BJ (cell line): ENCODE measurements around the gene TMEM51. TPM values are rescaled to one million over a fixed set of nuclear protein-coding genes. Genes with fewer than 3 reads are reported as not detected.

Source experiments
- CTCF ChIA-PET: fragments of 350-600 bp; formaldehyde crosslinking; extraction: SDS; loops from one replicate; lab custom pipeline; 2021; ENCODE audit warnings: antibody characterized with exemption, inconsistent platforms; lab: Yijun Ruan, JAX
- POLR2A ChIA-PET: fragments of 300-600 bp; sonication (Branson Sonifier 250); formaldehyde crosslinking; extraction: SDS; loops from one replicate; lab custom pipeline; 2021; ENCODE audit warnings: antibody characterized with exemption; lab: Charles Lee
- DNase-seq: peaks from one replicate; pipeline ENCODE4 v3.0.0-alpha.2; 2011; ENCODE audit warnings: low read depth
- H3K27me3 ChIP-seq: 2 replicates; pipeline ENCODE4 v1.6.0; 2011; ENCODE audit warnings: low read length; ENCODE audit not compliant: control insufficient read depth, insufficient read depth
- H3K36me3 ChIP-seq: 2 replicates; pipeline ENCODE4 v1.5.1; 2011; ENCODE audit warnings: low read length; ENCODE audit not compliant: control insufficient read depth, insufficient read depth
- H3K4me3 ChIP-seq: 2 replicates; pipeline ENCODE4 v1.5.1; 2011; ENCODE audit warnings: low read depth, mild to moderate bottlenecking, control low read depth, low read length
- CTCF ChIP-seq: IDR thresholded peaks from 2 replicates; pipeline ENCODE4 v1.5.1; 2011; ENCODE audit warnings: low read depth, mild to moderate bottlenecking, control low read depth, inconsistent platforms, low read length, moderate library complexity; ENCODE audit not compliant: insufficient read depth
- polyA plus RNA-seq: library from polyadenylated mRNA; depleted of rRNA; stranded (reverse); fragments of >200 nt; gene quantifications from 2 replicates; pipeline ENCODE4 v1.2.3, GENCODE V29; 2011

TMEM51 gene
- polyA plus RNA-seq, 1 experiment, result 2.0 TPM

- ChIA-PET POLR2A (no interaction called here), CTCF (interaction anchor here (0.7 kb wide), 1 partner anchor 11 kb away, joined by 4 read pairs; no protein-coding TSS in a partner anchor)
- H3K27me3 ChIP-seq, result no peaks in the 10 kb centered on the region; the same call in 1 of the 2 replicates
- no peak overlapping the region for H3K4me3 ChIP-seq
- no peak for TF ChIP-seq CTCF
- DNase-seq, result no peak
- H3K36me3 ChIP-seq, result no peaks in the 10 kb centered on the region
Observed at GRCh38 chr1:15188678-15189077, 35.1 kb downstream of the TMEM51 start.

- H3K27me3 ChIP-seq, result no peaks in the 10 kb centered on the region; the same call in 1 of the 2 replicates
- POLR2A ChIA-PET, result no interaction called here
Observed at GRCh38 chr1:15189692-15190370, 36.3 kb downstream of the TMEM51 start.

GRCh38 chr1:15191267-15191666 is 37.7 kb downstream of the TMEM51 start:
- Histone ChIP-seq H3K4me3 (no peak overlapping the region), H3K36me3 (no peaks in the 10 kb centered on the region), H3K27me3 (no peaks in the 10 kb centered on the region; the same call in 1 of the 2 replicates)
- DNase-seq, result no peak
- no peak for TF ChIP-seq CTCF
- POLR2A ChIA-PET, result no interaction called here
- CTCF ChIA-PET, result no interaction called here

More at GRCh38 chr1:15189692-15190370, 36.3 kb downstream of the TMEM51 start:
- CTCF ChIA-PET, result no interaction called here
- no peak for TF ChIP-seq CTCF
- Histone ChIP-seq H3K36me3 (no peaks in the 10 kb centered on the region), H3K4me3 (no peak overlapping the region)
- DNase-seq, result no peak

GRCh38 chr1:15191770-15192169 is 38.2 kb downstream of the TMEM51 start:
- ChIA-PET POLR2A (no interaction called here), CTCF (no interaction called here)
- Histone ChIP-seq H3K27me3 (no peaks in the 10 kb centered on the region; the same call in 1 of the 2 replicates), H3K4me3 (no peak overlapping the region), H3K36me3 (no peaks in the 10 kb centered on the region)
- no peak for DNase-seq
- TF ChIP-seq CTCF, result no peak

- POLR2A ChIA-PET, result no interaction called here
- TF ChIP-seq CTCF, result no peak
- H3K27me3 ChIP-seq, result no peaks in the 10 kb centered on the region; the same call in 1 of the 2 replicates
- H3K4me3 ChIP-seq, result no peak overlapping the region
- CTCF ChIA-PET, result interaction anchor here (1.2 kb wide), 1 partner anchor 13 kb away, joined by 3 read pairs; no protein-coding TSS in a partner anchor
- no peak for DNase-seq
- H3K36me3 ChIP-seq, result no peaks in the 10 kb centered on the region
Observed at GRCh38 chr1:15192916-15193550, 39.5 kb downstream of the TMEM51 start.
